ENCODE measurements around the gene QPRT.
"Not testable (repeated sequence)": the region's sequence is repeated elsewhere in the genome, so short reads cannot be mapped to it uniquely, and the experiment has no call there.

The QPRT gene

GRCh38 chr16:29663016-29663806 lies 15.8 kb upstream of the QPRT start, which contains the start of gene SPN:
TSS of gene SPN (plus strand) at chr16:29663247. CDS start at chr16:29663729, 482 bp downstream.
- FAIRE-seq: no peak

DNA sequence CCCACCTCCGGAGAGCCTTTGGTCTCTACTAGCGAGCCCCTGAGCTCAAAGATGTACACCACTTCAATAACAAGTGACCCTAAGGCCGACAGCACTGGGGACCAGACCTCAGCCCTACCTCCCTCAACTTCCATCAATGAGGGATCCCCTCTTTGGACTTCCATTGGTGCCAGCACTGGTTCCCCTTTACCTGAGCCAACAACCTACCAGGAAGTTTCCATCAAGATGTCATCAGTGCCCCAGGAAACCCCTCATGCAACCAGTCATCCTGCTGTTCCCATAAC lies 15.2 kb upstream of the QPRT start:
- FAIRE-seq: no peak

GRCh38 chr16:29664091-29664921 lies 14.7 kb upstream of the QPRT start:
- FAIRE-seq: no peak

DNA sequence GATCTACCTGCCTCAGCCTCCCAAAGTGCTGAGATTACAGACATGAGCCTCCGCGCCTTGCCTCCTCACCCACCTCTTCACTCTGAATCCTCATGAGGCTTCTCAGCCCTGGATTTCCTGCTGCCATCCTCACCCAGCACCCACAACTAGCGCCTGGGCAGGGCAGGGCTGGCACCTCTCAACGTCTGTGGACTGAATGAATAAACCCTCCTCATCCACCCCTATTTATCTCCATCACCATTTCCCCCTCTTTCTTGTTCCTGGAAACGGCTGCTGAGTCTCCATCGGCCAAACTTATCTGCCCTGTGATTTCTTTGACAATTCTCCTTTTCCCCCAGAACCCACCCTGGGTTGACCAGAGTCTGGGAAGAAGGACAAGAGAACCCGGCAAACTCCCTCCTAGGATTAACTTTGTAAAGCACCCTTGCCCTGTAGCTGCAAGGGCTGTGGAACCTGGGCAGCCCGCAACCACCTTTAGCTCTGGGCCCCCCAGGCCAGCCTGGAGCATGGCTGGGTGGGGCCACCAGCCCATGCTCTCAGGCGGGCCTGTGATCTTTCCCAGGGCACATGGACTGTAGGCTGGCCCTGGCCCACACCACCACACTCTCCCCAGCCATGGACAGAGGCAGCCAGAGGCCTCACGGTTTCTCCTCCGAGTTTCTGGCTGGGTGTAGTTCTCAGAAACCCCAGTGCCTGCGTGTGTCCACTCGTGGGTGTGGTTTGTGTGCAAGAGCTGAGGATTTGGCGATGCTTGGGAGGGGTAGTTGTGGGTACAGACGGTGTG lies 13.5 kb upstream of the QPRT start:
- FAIRE-seq: no peak

GRCh38 chr16:29667322-29667610 lies 11.7 kb upstream of the QPRT start:
- not testable (repeated sequence) for FAIRE-seq

- FAIRE-seq: no peak
Observed at GRCh38 chr16:29667755-29668154, 11.2 kb upstream of the QPRT start.

GRCh38 chr16:29668267-29668666 lies 10.7 kb upstream of the QPRT start:
- no peak for FAIRE-seq

GRCh38 chr16:29673501-29673900 lies 5.5 kb upstream of the QPRT start:
- no peak for FAIRE-seq

DNA sequence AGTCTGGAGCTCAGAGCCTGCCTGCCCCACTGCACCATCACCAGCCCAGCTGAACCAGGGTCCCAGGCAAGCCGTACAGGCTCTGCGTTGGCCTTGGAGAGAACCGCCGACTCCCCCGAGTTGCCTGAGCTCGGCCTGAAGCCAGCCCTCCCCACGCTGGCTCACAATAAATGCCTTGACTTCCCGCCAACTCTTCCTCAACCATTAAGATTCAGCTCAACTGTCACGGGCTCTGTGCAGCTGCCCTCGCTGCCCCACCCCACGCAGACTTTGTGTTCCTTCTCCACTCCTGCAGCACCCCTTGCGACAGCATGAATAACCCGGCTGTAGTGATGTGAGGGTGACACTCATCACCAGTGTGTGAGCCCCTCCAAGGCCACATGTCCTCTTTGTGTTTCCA lies 4.8 kb upstream of the QPRT start:
- FAIRE-seq: no peak

- FAIRE-seq: no peak
Observed at GRCh38 chr16:29675811-29676643, 3.0 kb upstream of the QPRT start.

- no peak for FAIRE-seq
Observed at GRCh38 chr16:29676989-29677785, 1.8 kb upstream of the QPRT start.

GRCh38 chr16:29680180-29680598 lies 1.2 kb downstream of the QPRT start:
- FAIRE-seq: no peak

DNA sequence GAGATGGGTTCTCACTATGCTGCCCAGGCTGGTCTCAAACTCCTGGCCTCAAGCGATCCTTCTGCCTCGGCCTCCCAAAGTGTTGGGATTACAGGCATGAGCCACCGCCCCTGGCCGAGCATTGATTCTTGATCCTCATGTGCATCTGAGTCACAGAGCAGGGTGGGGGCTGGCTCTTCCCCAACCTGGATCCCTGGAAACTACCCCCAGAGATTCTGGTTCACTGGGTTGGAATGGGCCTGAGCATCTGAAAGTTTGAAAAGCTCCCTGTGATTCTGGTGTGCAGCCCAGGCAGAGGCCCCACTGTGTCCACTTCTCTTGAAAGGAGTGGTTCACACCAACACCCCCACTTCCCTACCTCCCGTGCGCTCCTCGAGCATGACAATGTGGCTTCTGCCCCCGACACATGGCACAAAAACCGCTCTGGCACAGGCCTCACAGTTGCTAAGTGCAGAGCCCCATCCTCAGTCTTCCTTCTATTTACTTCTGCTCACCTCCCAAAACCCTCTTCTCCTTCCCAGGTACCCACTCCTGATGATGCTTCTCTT lies 4.6 kb downstream of the QPRT start:
- FAIRE-seq: no peak

DNA sequence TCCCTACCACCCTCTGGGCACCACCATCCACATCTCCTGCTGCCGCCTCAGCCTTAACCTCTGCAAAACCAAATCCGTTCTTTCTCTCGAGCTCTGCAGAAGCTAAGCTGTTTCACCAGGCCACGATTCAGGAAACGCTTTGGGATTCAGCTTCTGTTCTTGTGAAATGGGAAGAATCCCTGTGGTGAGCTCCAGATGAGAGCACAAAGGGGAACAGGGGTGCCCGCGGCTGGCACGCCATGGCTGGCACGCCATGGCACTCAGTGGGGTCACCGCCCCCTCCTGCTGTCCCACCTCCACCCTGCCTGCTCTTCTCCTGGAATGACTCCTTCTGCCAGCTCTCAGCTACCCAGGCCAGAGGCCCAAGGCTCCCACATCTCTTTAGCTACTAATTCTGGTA lies 5.7 kb downstream of the QPRT start:
- no peak for FAIRE-seq

- FAIRE-seq: no peak
Observed at GRCh38 chr16:29686740-29687332, 7.9 kb downstream of the QPRT start.

DNA sequence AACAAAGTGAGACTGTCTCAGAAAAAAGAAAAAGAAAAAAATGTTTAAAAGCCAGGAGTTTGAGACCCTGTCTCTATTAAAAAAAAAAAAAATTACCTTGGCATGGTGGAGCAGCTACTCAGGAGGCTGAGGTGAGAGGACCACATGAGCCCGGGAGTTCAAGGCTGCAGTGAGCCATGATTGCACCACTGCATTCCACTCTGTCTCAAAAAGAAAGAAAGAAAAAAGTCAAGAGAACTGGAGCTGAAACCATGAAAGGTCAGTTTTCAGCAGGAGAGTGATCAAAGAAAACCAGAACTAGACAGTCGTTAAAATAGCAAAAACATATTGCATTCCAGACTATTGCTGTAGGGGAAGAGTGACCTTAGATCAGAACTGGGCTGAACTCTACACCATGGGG lies 8.8 kb downstream of the QPRT start:
- peak; percentile 51 for FAIRE-seq

DNA sequence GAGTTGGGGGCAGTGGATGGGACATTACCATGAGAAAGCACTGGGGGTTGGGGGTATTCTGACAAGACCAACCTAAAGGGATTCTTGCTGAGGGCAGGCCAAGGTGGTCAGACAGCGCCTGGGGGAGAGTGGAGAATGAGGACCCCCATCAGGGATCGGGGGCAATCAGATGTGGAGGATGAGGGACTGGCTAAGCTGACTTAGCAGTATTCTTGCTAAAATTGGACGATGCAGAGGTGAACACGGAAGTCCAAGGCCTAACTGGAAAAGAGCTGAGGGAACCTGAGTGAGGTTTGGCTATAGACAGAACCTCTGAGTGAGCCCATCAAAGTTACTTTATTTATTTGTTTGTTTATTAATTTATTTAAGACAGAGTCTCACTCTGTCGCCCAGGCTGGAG lies 9.2 kb downstream of the QPRT start:
- FAIRE-seq: no peak

- not testable (repeated sequence) for FAIRE-seq
Observed at GRCh38 chr16:29689490-29690351, 10.7 kb downstream of the QPRT start.

DNA sequence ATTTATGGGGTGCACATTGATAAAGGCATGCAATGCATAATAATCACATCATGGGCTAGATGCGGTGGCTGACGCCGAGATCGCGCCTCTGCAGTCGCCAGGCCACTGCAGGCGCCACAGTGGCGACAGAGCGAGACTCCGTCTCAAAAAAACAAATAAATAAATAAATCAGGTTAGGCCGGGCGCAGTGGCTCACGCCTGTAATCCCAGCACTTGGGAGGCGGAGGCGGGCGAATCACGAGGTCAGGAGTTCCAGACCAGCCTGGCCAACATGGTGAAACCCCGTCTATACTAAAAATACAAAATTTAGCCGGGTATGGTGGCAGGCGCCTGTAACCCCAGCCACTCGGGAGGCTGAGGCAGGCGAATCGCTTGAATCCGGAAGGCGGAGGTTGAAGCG lies 13.6 kb downstream of the QPRT start:
- not testable (repeated sequence) for FAIRE-seq
